IMR-90 (cell line): ENCODE measurements around the gene SDHC. TPM values are rescaled to one million over a fixed set of nuclear protein-coding genes. Genes with fewer than 3 reads are reported as not detected.

Source experiments
- ATAC-seq: fragments of 200-7000 bp; cut with Tn5 transposase; 2 replicates; pipeline ENCODE4 v1.9.1; 2020; ENCODE audit warnings: low read depth, mild to moderate bottlenecking, moderate library complexity
- BruUV-seq: library from RNA; stranded (reverse); fragments of 400-500 nt; replicated peaks from 2 replicates; lab custom pipeline; 2021; lab: Mats Ljungman, UMichigan
- CTCF ChIA-PET: fragments of 300-600 bp; formaldehyde crosslinking; extraction: SDS; loops from one replicate; lab custom pipeline; 2021; ENCODE audit warnings: antibody characterized with exemption; lab: Yijun Ruan, JAX
- POLR2A ChIA-PET: fragments of 300-600 bp; sonication (Branson Sonifier 250); formaldehyde crosslinking; loops from one replicate; lab custom pipeline; 2022; ENCODE audit warnings: antibody characterized with exemption; ENCODE audit not compliant: unreplicated experiment; lab: Charles Lee
- DNase-seq: peaks from one replicate; pipeline ENCODE4 v3.0.0; 2013
- H2AFZ ChIP-seq: replicated peaks from 2 replicates; pipeline ENCODE3; 2013; ENCODE audit warnings: low read length, mild to moderate bottlenecking; ENCODE audit not compliant: poor library complexity
- H2AK5ac ChIP-seq: 2 replicates; pipeline ENCODE4 v1.6.1; 2013; ENCODE audit warnings: low read depth, low read length, inconsistent platforms
- H2AK9ac ChIP-seq: replicated peaks from 2 replicates; pipeline ENCODE3; 2013; ENCODE audit warnings: mild to moderate bottlenecking, low read depth, low read length, moderate library complexity; ENCODE audit not compliant: poor library complexity
- H2BK120ac ChIP-seq: 2 replicates; pipeline ENCODE4 v1.6.1; 2013; ENCODE audit warnings: low read depth, low read length, inconsistent platforms
- H2BK15ac ChIP-seq: 3 replicates; pipeline ENCODE4 v1.6.1; 2013; ENCODE audit warnings: low read depth, low read length, inconsistent platforms
- H2BK20ac ChIP-seq: 2 replicates; pipeline ENCODE4 v1.6.1; 2013; ENCODE audit warnings: low read depth, mild to moderate bottlenecking, inconsistent platforms, low read length, moderate library complexity
- H2BK5ac ChIP-seq: 2 replicates; pipeline ENCODE4 v1.6.1; 2013; ENCODE audit warnings: mild to moderate bottlenecking, low read depth, low read length, inconsistent platforms; ENCODE audit not compliant: poor library complexity, severe bottlenecking
- H3K14ac ChIP-seq: replicated peaks from 2 replicates; pipeline ENCODE4 v1.6.1; 2013; ENCODE audit warnings: low read depth, low read length, inconsistent platforms
- H3K18ac ChIP-seq: 2 replicates; pipeline ENCODE4 v1.6.1; 2013; ENCODE audit warnings: low read depth, low read length, control low read depth
- H3K23ac ChIP-seq: 2 replicates; pipeline ENCODE4 v1.6.1; 2013; ENCODE audit warnings: low read depth, low read length, inconsistent platforms
- H3K27ac ChIP-seq: 2 replicates; pipeline ENCODE4 v1.5.1; 2013; ENCODE audit warnings: mild to moderate bottlenecking, control low read depth, low read length; ENCODE audit not compliant: insufficient read depth
- H3K27me3 ChIP-seq: 2 replicates; pipeline ENCODE4 v1.6.1; 2013; ENCODE audit warnings: low read length; ENCODE audit not compliant: control insufficient read depth, insufficient read depth
- H3K36me3 ChIP-seq: 2 replicates; pipeline ENCODE4 v1.6.1; 2013; ENCODE audit warnings: low read length, mixed read lengths; ENCODE audit not compliant: control insufficient read depth, insufficient read depth
- H3K4ac ChIP-seq: 2 replicates; pipeline ENCODE4 v1.6.1; 2013; ENCODE audit warnings: low read depth, low read length, inconsistent platforms
- H3K4me1 ChIP-seq: 2 replicates; pipeline ENCODE4 v1.6.1; 2013; ENCODE audit warnings: low read length, mixed read lengths; ENCODE audit not compliant: control insufficient read depth, insufficient read depth
- H3K4me2 ChIP-seq: 2 replicates; pipeline ENCODE4 v1.6.1; 2013; ENCODE audit warnings: low read depth, mild to moderate bottlenecking, control low read depth, low read length, moderate library complexity
- H3K4me3 ChIP-seq: 2 replicates; pipeline ENCODE4 v1.5.1; 2013; ENCODE audit warnings: low read depth, mild to moderate bottlenecking, control low read depth, low read length, moderate library complexity; ENCODE audit not compliant: insufficient read depth
- H3K56ac ChIP-seq: 2 replicates; pipeline ENCODE4 v1.6.1; 2013; ENCODE audit warnings: low read length, inconsistent platforms; ENCODE audit not compliant: insufficient read depth; ENCODE audit errors: extremely low read depth
- H3K79me1 ChIP-seq, 2 experiments: 2 replicates each; pipeline ENCODE4 v1.6.1; 2013; ENCODE audit warnings: low read length in 2 of 2, inconsistent platforms in 1 of 2, low read depth in 1 of 2
- H3K9ac ChIP-seq: 2 replicates; pipeline ENCODE4 v1.6.1; 2013; ENCODE audit warnings: low read depth, low read length, control low read depth
- H3K9me1 ChIP-seq: 2 replicates; pipeline ENCODE4 v1.6.1; 2013; ENCODE audit warnings: low read length, inconsistent platforms; ENCODE audit not compliant: insufficient read depth
- H3K9me3 ChIP-seq: 2 replicates; pipeline ENCODE4 v1.6.1; 2013; ENCODE audit warnings: low read length; ENCODE audit not compliant: control insufficient read depth, insufficient read depth
- H4K20me1 ChIP-seq: 2 replicates; pipeline ENCODE4 v1.6.1; 2013; ENCODE audit warnings: low read length, inconsistent platforms; ENCODE audit not compliant: insufficient read depth
- H4K5ac ChIP-seq: 2 replicates; pipeline ENCODE4 v1.6.1; 2013; ENCODE audit warnings: mild to moderate bottlenecking, low read depth, low read length, control low read depth
- H4K8ac ChIP-seq, 2 experiments: 2 replicates each; pipeline ENCODE4 v1.6.1; 2013; ENCODE audit warnings: low read depth in 2 of 2, low read length in 2 of 2, control low read depth in 1 of 2, inconsistent platforms in 1 of 2
- H4K91ac ChIP-seq: 2 replicates; pipeline ENCODE4 v1.6.1; 2013; ENCODE audit warnings: low read depth, low read length, inconsistent platforms; ENCODE audit not compliant: insufficient read depth
- BHLHE40 ChIP-seq: fragments of 150-350 bp; IDR thresholded peaks from 2 replicates; pipeline ENCODE4 v1.6.1; 2016; ENCODE audit warnings: mild to moderate bottlenecking, low read depth, low read length
- CHD1 ChIP-seq: IDR thresholded peaks from 2 replicates; pipeline ENCODE4 v1.6.1; 2012; ENCODE audit warnings: low read depth, low read length, improper control_type of control experiment
- FOS ChIP-seq: fragments of 150-350 bp; IDR thresholded peaks from 2 replicates; pipeline ENCODE4 v1.6.1; 2016; ENCODE audit warnings: low read depth, low read length
- MAFK ChIP-seq: IDR thresholded peaks from 2 replicates; pipeline ENCODE4 v1.6.1; 2012; ENCODE audit warnings: low read depth, low read length, improper control_type of control experiment
- MAZ ChIP-seq: IDR thresholded peaks from 2 replicates; pipeline ENCODE4 v1.6.1; 2012; ENCODE audit warnings: low read depth, mild to moderate bottlenecking, low read length, improper control_type of control experiment, moderate library complexity, borderline replicate concordance
- MXI1 ChIP-seq: IDR thresholded peaks from 2 replicates; pipeline ENCODE4 v1.6.1; 2012; ENCODE audit warnings: low read depth, mild to moderate bottlenecking, low read length, moderate library complexity, borderline replicate concordance
- NFE2L2 ChIP-seq: fragments of 150-350 bp; IDR thresholded peaks from 2 replicates; pipeline ENCODE4 v1.6.1; 2016; ENCODE audit warnings: low read depth, mild to moderate bottlenecking, low read length
- POLR2A ChIP-seq: IDR thresholded peaks from 2 replicates; pipeline ENCODE4 v1.6.1; 2012; ENCODE audit warnings: mild to moderate bottlenecking, low read depth, low read length
- RAD21 ChIP-seq: IDR thresholded peaks from 2 replicates; pipeline ENCODE4 v1.6.1; 2012; ENCODE audit warnings: low read length, improper control_type of control experiment
- RCOR1 ChIP-seq: IDR thresholded peaks from 2 replicates; pipeline ENCODE4 v1.6.1; 2012; ENCODE audit warnings: mild to moderate bottlenecking, low read length, improper control_type of control experiment; ENCODE audit not compliant: insufficient replicate concordance
- RFX5 ChIP-seq: IDR thresholded peaks from 2 replicates; pipeline ENCODE4 v1.8.0; 2012; ENCODE audit warnings: low read depth, mild to moderate bottlenecking, low read length, moderate library complexity
- SMC3 ChIP-seq: fragments of 150-350 bp; IDR thresholded peaks from 2 replicates; pipeline ENCODE4 v1.6.1; 2016; ENCODE audit warnings: low read depth, mild to moderate bottlenecking, antibody characterized with exemption, low read length, moderate library complexity
- WGBS, 2 experiments: methylation state at CpG; one replicate each; pipeline versions ENCODE4 v1.1.5 to v1.1.7; 2013; ENCODE audit warnings: missing lambda C conversion rate in 2 of 2; ENCODE audit not compliant: insufficient read length in 1 of 2; ENCODE audit errors: extremely low coverage in 2 of 2; 5-methylcytosine and 5-hydroxymethylcytosine counted together
- dilution Hi-C: fragments of 300-500 bp; cut with HindIII; formaldehyde crosslinking; loops from one replicate; pipeline ENCODE4 v1.14.3; 2018; ENCODE audit warnings: low sequenced_read_pairs; ENCODE audit not compliant: unreplicated experiment
- in situ Hi-C: fragments of 300-500 bp; cut with MboI; formaldehyde crosslinking; loops from 3 replicates; pipeline ENCODE4 v1.14.3; 2019; ENCODE audit warnings: low sequenced_read_pairs, inconsistent platforms, mixed read lengths
- intact Hi-C: fragments of 100-400 bp; cut with micrococcal nuclease; formaldehyde crosslinking; loops from 2 replicates; pipeline ENCODE4 v1.10.0; 2022
- polyA plus RNA-seq, 3 experiments: library from polyadenylated mRNA; depleted of rRNA; stranded (reverse); fragments of >200 nt; gene quantifications; 2 replicates each; pipeline ENCODE4 v1.2.3, GENCODE V29; 2012; ENCODE audit warnings: low replicate concordance in 1 of 3
- total RNA-seq: library from RNA; depleted of rRNA; stranded (reverse); fragments of >200 nt; gene quantifications from 2 replicates; pipeline ENCODE4 v1.2.3, GENCODE V29; 2012
- TF ChIP-seq, protein P1 (sequence below): fragments of 150-350 bp; IDR thresholded peaks from 2 replicates; pipeline ENCODE4 v1.6.1; 2016; ENCODE audit warnings: low read depth, mild to moderate bottlenecking, low read length, moderate library complexity, borderline replicate concordance
- TF ChIP-seq, protein P2 (sequence below): conservative IDR thresholded peaks from 2 replicates; pipeline ENCODE4 v1.5.1; 2012; ENCODE audit warnings: mild to moderate bottlenecking, low read depth, low read length, improper control_type of control experiment

The SDHC gene
- total and polyA plus RNA-seq, 2 of the 4 experiments (the other 2 are of a cell fraction), result 158 to 235 TPM

DNA sequence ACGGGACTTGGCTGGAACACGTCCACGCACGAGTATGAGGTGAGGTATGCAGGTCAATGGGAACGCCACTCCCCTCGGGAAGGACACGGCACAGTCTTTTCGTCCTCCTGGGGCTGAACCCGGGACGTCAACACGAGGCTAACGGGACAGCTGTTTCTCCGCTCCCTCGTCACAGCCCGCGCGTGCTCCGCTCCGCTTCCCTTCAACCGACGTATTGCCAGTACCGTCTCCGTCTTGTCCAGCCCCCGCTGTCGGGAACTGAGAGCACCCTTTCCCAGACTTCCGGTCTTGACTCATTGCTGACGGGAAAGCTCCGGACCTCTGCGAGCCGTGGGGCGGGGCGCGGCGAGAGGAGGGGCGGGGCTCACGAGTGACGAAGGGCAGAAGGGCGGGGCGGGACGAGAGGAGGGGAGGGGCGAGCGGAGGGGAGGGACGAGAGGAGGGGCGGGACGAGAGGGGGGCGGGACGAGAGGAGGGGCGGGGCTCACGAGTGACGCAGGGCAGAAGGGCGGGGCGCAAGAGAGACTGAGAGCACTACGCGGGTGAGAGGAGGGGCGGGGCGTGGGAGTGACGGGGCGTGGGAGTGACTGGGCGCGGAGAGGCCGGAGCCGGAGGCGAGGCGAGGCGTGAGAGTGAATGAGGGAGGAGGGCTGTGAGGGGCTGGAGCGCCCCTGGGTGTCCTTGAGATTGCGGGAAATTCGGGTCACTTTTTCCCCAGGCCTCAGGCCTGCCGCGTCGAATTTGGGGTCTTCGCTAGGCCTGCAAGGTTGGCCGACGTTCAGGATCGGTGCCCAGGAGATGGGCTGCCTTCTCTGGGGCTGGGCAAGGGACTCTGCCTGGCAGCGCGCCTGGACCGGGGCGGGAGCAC, 75.7 kb downstream of the SDHC start:
- Histone ChIP-seq H3K4me3 (peak overlapping the region; percentile 90), H3K56ac (peak overlapping the region; percentile 90), H3K9me1 (peaks cover 2% of the 10 kb centered on the region; the same call in 1 of the 2 replicates), H3K14ac (peak overlapping the region; percentile 100), H3K27ac (peak overlapping the region; percentile 89), H4K91ac (peak overlapping the region; percentile 94), H2BK15ac (peak overlapping the region; percentile 97; the same call in 2 of the 3 replicates), H3K79me1 (peaks cover 0 to 4% of the 10 kb centered on the region in 2 experiments; a peak in 1 of 4 replicates), H3K4me2 (peak overlapping the region; percentile 93), H2AFZ (peak overlapping the region; percentile 100), H3K36me3 (no peaks in the 10 kb centered on the region), H3K27me3 (no peaks in the 10 kb centered on the region), H2BK20ac (peak overlapping the region; percentile 90), H2AK5ac (peak overlapping the region; percentile 78), H2BK120ac (peak overlapping the region; percentile 99), H4K8ac (peak overlapping the region; percentile 95 to 100), H3K9me3 (no peaks in the 10 kb centered on the region), H3K4me1 (no peaks in the 10 kb centered on the region), H2BK5ac (peak overlapping the region; percentile 91), H3K23ac (peak overlapping the region; percentile 100), H4K20me1 (no peaks in the 10 kb centered on the region), H4K5ac (peak overlapping the region; percentile 96), H2AK9ac (peak overlapping the region; percentile 98), H3K4ac (peak overlapping the region; percentile 100), H3K18ac (peak overlapping the region; percentile 93), H3K9ac (peak overlapping the region; percentile 83)
- DNase-seq (peak; percentile 98), ATAC-seq (peak; percentile 94)
- 1% methylated on average over 31 of the region's 79 CpGs; no CpG with 5 or more reads in 1 of the 2 experiments for WGBS, 2 experiments
- in situ Hi-C loops, result no loop called here
- intact Hi-C loops, result loop anchor here (5.0 to 10.0 kb wide), 3 partner anchors 348 to 1575 kb away; no protein-coding TSS in a partner anchor
- ChIA-PET CTCF (no interaction called here), POLR2A (no interaction called here)
- dilution Hi-C loops, result no loop called here
- BruUV-seq, result no TSS peak
- TF ChIP-seq SMC3 (no peak), MAZ (peak; percentile 95), FOS (peak; percentile 73), NFE2L2 (peak; percentile 12; the same call in 1 of the 2 replicates), RCOR1 (no peak), RAD21 (no peak), POLR2A (peak; percentile 84), MAFK (no peak), BHLHE40 (peak; percentile 76), MXI1 (peak; percentile 59; the same call in 1 of the 2 replicates), RFX5 (no peak), CHD1 (no peak)
- TF ChIP-seq, protein P1, sequence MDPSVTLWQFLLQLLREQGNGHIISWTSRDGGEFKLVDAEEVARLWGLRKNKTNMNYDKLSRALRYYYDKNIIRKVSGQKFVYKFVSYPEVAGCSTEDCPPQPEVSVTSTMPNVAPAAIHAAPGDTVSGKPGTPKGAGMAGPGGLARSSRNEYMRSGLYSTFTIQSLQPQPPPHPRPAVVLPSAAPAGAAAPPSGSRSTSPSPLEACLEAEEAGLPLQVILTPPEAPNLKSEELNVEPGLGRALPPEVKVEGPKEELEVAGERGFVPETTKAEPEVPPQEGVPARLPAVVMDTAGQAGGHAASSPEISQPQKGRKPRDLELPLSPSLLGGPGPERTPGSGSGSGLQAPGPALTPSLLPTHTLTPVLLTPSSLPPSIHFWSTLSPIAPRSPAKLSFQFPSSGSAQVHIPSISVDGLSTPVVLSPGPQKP, result peak; percentile 68; the same call in 1 of the 2 replicates
- TF ChIP-seq, protein P2, sequence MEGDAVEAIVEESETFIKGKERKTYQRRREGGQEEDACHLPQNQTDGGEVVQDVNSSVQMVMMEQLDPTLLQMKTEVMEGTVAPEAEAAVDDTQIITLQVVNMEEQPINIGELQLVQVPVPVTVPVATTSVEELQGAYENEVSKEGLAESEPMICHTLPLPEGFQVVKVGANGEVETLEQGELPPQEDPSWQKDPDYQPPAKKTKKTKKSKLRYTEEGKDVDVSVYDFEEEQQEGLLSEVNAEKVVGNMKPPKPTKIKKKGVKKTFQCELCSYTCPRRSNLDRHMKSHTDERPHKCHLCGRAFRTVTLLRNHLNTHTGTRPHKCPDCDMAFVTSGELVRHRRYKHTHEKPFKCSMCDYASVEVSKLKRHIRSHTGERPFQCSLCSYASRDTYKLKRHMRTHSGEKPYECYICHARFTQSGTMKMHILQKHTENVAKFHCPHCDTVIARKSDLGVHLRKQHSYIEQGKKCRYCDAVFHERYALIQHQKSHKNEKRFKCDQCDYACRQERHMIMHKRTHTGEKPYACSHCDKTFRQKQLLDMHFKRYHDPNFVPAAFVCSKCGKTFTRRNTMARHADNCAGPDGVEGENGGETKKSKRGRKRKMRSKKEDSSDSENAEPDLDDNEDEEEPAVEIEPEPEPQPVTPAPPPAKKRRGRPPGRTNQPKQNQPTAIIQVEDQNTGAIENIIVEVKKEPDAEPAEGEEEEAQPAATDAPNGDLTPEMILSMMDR, result no peak
